ES-I3 (cell line): ENCODE measurements around the gene PRKG1.
"Not testable (repeated sequence)": the region's sequence is repeated elsewhere in the genome, so short reads cannot be mapped to it uniquely, and the experiment has no call there.

Source experiments
- H3K36me3 ChIP-seq: 2 replicates; pipeline ENCODE4 v1.6.1; 2013; ENCODE audit warnings: mild to moderate bottlenecking, low read length, control low read depth, moderate library complexity; ENCODE audit not compliant: insufficient read depth
- H3K4me1 ChIP-seq: 2 replicates; pipeline ENCODE4 v1.6.1; 2013; ENCODE audit warnings: mild to moderate bottlenecking, control low read depth, low read length; ENCODE audit not compliant: insufficient read depth
- H3K9ac ChIP-seq: 2 replicates; pipeline ENCODE4 v1.6.1; 2013; ENCODE audit warnings: low read depth, mild to moderate bottlenecking, low read length, moderate library complexity
- H3K9me3 ChIP-seq: 2 replicates; pipeline ENCODE4 v1.6.1; 2013; ENCODE audit warnings: mild to moderate bottlenecking, low read length, moderate library complexity; ENCODE audit not compliant: control insufficient read depth, insufficient read depth

Gene PRKG1

DNA sequence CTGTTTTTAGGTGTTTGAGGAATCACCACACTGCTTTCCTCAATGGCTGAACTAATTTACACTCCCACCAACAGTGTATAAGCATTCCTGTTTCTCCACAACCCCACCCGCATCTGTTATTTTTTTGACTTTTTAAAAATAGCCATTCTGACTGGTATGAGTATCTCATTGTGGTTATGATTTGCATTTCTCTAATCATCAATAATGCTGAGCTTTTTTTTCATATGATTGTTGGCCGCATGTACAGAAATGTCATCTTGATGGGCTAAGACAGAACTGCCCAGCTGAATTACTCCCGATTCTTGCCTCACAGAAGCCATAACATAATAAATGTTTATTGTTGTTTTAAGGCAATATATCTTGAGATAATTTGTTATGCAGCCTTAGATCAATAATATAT, 1146.7 kb downstream of the PRKG1 start:
- H3K9me3 ChIP-seq, result no peaks in the 10 kb centered on the region; the same call in 1 of the 2 replicates
- H3K9ac ChIP-seq, result no peak overlapping the region
- no peaks in the 10 kb centered on the region for H3K36me3 ChIP-seq
- peaks cover 6% of the 10 kb centered on the region for H3K4me1 ChIP-seq

DNA sequence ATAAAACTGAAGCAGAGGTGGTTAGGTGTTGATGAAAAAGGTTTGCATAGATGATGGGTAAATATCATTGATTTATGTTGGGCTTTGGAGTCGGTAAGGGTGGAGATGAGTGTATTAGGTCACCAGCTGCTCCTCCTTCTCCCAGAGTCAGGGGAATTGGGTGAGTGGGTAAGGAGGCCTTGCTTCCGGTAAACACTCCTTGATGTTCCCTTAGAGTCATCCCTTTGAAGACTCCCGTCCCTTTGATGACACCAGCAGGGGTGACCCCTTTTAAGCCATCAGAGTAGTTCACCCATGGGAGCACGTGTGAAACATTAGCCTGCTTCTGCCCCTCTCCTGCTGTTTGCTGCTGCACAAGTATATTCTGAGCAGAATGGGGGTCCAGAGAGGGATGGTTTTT, 1147.6 kb downstream of the PRKG1 start:
- no peak overlapping the region for H3K9ac ChIP-seq
- H3K4me1 ChIP-seq, result peaks cover 1% of the 10 kb centered on the region; the same call in 1 of the 2 replicates

DNA sequence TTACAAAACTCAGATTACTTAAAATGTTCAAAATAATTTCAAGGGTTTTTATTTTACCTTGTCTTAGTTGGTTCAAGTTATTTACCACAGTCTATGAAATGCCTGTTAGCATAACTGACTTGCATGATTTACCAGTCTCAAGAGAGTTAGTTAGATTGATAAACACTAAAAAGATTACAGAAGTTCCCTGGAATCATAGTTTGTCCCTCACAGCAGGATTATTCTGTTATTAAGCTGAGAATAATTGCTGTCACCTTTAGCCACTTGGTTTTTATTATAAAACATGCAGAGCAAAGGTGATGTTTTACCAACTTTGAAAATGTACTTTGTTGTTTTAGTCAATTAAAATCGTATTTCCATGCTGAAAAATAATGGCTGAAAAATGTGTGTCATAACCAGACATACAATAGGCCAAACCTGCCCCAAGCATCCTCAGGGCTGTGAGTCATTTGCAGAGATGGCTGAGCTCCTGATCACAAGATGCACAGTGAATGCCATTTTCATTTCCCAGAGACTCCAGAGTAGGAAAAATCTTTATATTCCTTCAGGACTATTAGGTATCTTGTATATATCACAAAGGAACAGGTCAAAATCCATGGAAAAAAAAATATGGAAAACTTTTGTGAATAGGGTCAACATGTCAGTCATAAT, 1152.0 kb downstream of the PRKG1 start:
- no peak overlapping the region for H3K9ac ChIP-seq
- H3K4me1 ChIP-seq, result no peaks in the 10 kb centered on the region
- H3K36me3 ChIP-seq, result no peaks in the 10 kb centered on the region
- no peaks in the 10 kb centered on the region; the same call in 1 of the 2 replicates for H3K9me3 ChIP-seq

More for the DNA sequence above, 1147.6 kb downstream of the PRKG1 start:
- Histone ChIP-seq H3K36me3 (no peaks in the 10 kb centered on the region), H3K9me3 (no peaks in the 10 kb centered on the region; the same call in 1 of the 2 replicates)

DNA sequence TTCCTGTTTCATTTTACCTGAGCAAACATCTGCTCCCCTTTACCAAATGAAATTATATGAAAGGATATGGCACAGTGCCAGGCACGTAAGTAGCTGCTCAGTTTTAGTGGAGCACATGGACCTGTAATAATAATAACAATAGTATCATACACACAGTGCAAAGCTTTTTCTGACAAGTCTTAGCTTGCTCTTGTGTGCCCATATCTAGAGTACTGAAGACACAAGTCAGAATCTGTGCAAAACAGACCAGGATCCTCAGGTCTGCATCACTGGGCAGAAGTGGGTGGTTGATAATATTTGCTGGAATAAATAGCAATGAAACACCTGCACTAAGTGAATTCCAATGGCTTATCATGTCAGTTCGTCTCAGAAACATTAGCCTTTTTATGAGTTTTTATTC, 1154.3 kb downstream of the PRKG1 start:
- H3K4me1 ChIP-seq, result no peaks in the 10 kb centered on the region; the same call in 1 of the 2 replicates
- H3K9me3 ChIP-seq, result no peaks in the 10 kb centered on the region; the same call in 1 of the 2 replicates
- H3K9ac ChIP-seq, result no peak overlapping the region
- no peaks in the 10 kb centered on the region for H3K36me3 ChIP-seq

DNA sequence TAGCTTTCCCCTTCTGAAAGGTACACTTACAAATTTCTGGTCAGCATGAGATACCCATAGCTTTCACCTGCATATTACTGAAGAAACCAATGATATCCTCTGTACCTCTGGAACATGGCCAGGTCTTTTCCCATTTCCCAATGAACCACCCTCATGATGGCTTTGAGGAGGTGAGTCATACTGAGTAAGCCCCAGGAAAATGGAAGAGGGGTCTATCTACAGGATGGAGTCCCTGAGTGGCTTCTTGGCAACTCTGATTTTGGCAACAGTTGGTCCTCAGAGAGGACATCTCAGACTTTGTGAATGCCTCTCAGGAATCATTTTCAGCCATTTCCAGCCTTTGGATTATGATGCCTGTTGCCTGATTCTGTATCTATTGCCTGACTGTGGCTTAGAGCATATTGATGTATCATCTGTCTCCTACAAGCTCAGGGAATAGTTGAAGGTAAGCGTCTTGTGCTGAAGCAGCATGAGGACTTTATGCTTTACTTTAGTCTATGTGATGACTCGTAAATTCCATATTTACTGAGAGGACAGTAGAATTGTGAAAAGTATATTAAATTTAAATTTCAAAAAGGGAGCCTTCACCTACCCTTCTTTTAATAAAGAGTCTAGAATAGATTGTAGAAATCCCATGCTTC, 1155.1 kb downstream of the PRKG1 start:
- H3K9ac ChIP-seq, result no peak overlapping the region
- no peaks in the 10 kb centered on the region for H3K9me3 ChIP-seq
- no peaks in the 10 kb centered on the region; the same call in 1 of the 2 replicates for H3K4me1 ChIP-seq
- no peaks in the 10 kb centered on the region for H3K36me3 ChIP-seq

DNA sequence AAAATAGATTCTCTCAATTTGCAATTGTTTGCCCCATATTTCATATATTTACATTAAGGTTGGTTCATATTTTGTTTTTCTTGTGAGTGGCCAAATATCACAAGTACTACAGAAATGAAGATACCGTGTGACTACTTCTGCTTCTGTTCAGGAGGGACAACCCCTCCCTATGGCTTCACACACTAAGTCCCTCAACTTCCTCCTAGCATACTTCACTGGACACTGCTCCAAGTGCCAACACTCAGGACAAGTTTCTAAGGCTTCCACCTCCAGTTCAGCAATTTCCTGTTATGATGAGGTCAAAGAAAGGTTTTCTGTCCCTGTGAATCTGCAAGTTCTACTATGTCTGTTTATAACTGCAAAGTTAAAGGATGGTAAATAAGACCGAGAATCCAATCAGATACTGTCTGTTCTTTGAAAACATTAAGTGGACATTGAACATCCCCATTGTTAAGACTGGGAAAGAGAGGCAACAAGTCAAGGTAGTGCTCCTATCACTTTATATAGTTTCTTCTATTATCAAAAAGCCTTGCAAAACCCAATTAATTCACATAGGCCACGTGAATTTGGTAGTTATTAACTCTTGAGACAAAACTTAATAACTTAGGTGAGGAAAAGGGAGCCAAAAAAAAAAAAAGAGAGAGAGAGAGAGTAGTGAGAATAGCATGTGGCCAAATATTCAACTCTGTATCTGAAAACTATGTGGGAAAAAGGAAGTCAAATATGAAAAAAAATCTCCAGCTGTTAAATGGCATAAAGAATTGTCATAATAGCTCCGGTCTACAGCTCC, 1158.5 kb downstream of the PRKG1 start:
- Histone ChIP-seq H3K9ac (peak overlapping the region; percentile 58), H3K9me3 (no peaks in the 10 kb centered on the region), H3K4me1 (no peaks in the 10 kb centered on the region; the same call in 1 of the 2 replicates), H3K36me3 (no peaks in the 10 kb centered on the region)

DNA sequence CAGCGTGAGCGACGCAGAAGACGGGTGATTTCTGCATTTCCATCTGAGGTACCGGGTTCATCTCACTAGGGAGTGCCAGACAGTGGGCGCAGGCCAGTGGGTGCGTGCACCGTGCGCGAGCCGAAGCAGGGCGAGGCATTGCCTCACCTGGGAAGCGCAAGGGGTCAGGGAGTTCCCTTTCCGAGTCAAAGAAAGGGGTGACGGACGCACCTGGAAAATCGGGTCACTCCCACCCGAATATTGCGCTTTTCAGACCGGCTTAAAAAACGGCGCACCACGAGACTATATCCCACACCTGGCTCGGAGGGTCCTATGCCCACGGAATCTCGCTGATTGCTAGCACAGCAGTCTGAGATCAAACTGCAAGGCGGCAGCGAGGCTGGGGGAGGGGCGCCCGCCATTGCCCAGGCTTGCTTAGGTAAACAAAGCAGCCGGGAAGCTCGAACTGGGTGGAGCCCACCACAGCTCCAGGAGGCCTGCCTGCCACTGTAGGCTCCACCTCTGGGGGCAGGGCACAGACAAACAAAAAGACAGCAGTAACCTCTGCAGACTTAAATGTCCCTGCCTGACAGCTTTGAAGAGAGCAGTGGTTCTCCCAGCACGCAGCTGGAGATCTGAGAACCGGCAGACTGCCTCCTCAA, 1159.2 kb downstream of the PRKG1 start:
- peak overlapping the region; percentile 58 for H3K9ac ChIP-seq
- not testable (repeated sequence) for H3K4me1 ChIP-seq, H3K36me3 ChIP-seq, H3K9me3 ChIP-seq

DNA sequence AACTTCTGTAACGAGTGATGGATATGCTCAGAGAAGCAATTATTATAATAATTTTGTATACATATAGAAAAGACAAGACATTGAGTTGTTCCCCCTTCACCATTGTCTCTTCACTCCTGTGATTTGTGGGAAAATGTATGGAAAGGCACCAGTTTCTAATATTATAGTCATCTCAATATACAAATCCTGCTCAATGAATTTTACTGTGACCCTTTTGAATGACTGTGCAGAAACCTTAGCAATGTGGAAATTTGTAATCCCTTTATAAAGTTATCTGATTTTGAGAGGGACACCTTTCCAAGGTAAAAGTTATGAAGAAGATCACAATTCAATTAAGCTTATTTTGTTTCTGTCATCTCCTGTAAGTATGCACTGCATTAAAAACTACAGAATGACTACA, 1165.5 kb downstream of the PRKG1 start:
- Histone ChIP-seq H3K9me3 (no peaks in the 10 kb centered on the region), H3K36me3 (no peaks in the 10 kb centered on the region), H3K4me1 (no peaks in the 10 kb centered on the region), H3K9ac (no peak overlapping the region)

DNA sequence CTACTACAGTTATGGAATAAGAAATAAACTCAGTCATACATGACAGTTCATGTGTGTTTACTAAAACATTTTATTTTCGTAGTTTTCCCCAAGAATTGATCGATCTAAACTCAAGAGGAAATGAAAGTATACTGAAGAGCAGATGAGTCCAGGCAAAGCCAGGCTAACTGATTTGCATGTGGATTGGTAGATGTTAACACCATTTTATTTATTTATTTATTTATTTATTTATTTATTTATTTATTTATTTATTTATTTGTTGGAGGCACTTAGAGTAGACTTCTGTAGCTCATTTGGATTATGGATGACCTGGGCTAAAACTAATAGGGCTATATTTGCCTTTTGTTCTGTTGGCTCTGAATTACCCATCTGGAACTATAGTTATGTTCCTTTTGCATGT, 1171.3 kb downstream of the PRKG1 start:
- Histone ChIP-seq H3K4me1 (no peaks in the 10 kb centered on the region), H3K9ac (no peak overlapping the region), H3K9me3 (no peaks in the 10 kb centered on the region), H3K36me3 (no peaks in the 10 kb centered on the region)

DNA sequence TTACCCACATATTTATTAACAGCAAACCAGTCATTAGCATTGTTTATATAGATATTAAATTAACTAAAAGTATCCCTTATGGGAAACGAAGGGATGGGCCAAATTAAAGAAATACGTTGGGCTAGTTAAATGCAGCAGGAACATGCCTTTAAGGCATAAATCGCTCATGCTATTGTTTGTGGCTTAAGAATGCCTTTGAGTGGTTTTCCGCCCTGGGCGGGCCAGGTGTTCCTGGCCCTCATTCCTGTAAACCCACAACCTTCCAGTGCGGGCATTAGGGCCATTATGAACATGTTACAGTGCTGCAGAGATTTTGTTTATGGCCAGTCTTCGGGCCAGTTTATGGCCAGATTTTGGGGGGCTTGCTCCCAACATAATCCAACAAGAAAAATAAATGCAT, 1173.6 kb downstream of the PRKG1 start:
- H3K9ac ChIP-seq, H3K9me3 ChIP-seq, H3K36me3 ChIP-seq, H3K4me1 ChIP-seq: not testable (repeated sequence)

DNA sequence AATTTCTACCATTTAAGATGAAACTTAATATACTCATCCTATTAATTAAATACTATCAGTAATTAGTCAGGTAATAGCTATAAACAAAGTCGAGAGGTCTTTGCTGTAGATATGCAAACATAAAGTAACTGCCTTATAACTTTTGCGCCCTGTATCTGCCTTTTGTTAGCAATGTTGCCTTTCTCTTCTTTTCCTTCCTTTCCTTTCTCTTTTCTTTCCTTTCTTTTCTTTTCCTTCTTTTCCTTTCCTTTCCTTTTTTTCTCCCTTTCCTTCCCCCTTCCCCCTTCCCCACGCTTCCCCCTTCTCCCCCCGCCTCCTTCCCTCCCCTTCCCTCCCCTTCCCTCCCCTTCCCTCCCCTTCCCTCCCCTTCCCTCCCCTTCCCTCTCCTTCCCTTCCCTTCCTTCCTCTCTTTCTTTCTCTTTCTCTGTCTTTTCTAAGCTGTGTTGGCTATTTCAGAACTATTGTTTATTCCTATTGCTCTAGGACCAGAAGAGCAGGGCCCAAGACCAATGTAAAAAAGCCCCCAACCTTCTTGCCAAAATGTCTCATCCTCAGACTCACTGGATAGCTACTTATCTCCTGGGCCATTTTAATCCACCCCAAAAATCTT, 1174.5 kb downstream of the PRKG1 start:
- Histone ChIP-seq H3K36me3 (no peaks in the 10 kb centered on the region), H3K9me3 (no peaks in the 10 kb centered on the region), H3K9ac (no peak overlapping the region), H3K4me1 (no peaks in the 10 kb centered on the region)

DNA sequence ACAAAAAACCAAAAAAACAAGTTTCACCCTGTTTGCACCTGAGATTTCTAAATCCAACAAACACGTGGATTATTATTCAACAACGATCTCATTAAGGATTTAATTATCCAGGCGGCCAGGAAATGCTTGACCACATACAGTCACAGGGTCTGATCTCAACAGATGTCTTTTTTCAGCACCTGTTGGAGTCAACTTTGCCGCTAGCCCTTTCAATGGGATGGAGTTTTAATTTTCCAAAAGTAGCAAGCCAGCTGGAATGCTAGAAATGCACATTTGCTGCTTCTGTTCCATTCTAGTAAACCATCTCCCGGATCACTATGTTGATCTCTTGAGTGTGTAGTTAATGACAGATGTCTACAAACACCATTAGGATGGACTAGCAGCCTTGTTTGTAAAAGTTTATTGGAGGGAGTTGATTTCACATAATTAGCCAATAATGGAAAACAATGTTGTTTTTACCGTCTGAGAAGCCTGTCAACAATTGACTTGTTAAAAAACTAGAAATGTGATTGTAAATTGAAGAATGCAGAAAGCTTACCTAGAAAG, 1175.6 kb downstream of the PRKG1 start:
- H3K36me3 ChIP-seq, result no peaks in the 10 kb centered on the region
- no peaks in the 10 kb centered on the region for H3K4me1 ChIP-seq
- H3K9ac ChIP-seq, result no peak overlapping the region
- no peaks in the 10 kb centered on the region for H3K9me3 ChIP-seq

DNA sequence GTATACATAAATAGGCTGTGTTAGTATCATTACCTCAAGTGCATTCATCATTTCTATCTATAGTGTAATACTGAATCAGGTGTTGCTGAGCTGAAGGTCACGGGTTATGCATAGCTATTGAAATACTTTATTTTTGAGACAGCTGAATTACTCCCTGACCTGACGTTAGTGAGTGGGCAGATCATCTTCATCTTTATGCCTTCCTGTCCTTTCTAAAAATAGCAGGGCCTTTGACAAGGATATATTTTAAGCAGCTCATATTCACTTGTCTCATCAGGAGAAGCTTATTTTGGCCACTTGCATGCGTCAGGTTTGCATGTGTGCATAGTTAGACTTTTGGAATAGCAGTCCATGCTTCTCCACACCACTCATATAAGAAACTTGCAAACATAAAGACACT, 1176.2 kb downstream of the PRKG1 start:
- Histone ChIP-seq H3K9me3 (no peaks in the 10 kb centered on the region), H3K36me3 (no peaks in the 10 kb centered on the region), H3K4me1 (no peaks in the 10 kb centered on the region), H3K9ac (no peak overlapping the region)

DNA sequence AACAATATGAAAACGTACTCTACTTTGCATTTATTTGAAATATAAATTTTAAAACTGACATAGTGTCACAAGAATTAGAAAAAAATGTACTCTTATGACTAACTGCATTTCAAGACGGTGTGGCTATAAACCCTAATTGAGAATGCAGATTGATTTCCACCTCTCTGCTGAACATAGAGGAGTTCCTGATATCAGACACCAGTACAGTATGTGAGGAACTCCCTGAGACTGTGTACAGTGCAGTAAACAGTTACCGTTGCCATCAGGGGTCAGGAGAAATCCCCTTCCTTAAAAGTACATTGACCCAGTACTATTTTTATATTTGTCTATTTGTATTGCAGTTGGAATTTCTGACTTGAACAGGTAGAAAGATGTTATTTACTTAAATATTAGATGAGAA, 1178.0 kb downstream of the PRKG1 start:
- Histone ChIP-seq H3K9me3 (no peaks in the 10 kb centered on the region), H3K9ac (no peak overlapping the region), H3K4me1 (0 out of 2 replicates have a peak, but pooled peaks cover 3% of the 10 kb centered on the region), H3K36me3 (no peaks in the 10 kb centered on the region)
